HG03060 (cell line): ENCODE results near the gene OR9Q1.
"Not testable (repeated sequence)": the region's sequence is repeated elsewhere in the genome, so short reads cannot be mapped to it uniquely, and the experiment has no call there.

Source experiments
- ATAC-seq: cut with Tn5 transposase; IDR thresholded peaks from one replicate; pipeline ENCODE4 v1.9.1; 2021; ENCODE audit warnings: low read depth, moderate number of reproducible peaks; ENCODE audit not compliant: unreplicated experiment

The OR9Q1 gene

GRCh38 chr11:58133309-58134076 lies 109.8 kb downstream of the OR9Q1 start:
- ATAC-seq: no peak

GRCh38 chr11:58134151-58134550 lies 110.5 kb downstream of the OR9Q1 start:
- ATAC-seq: no peak

DNA sequence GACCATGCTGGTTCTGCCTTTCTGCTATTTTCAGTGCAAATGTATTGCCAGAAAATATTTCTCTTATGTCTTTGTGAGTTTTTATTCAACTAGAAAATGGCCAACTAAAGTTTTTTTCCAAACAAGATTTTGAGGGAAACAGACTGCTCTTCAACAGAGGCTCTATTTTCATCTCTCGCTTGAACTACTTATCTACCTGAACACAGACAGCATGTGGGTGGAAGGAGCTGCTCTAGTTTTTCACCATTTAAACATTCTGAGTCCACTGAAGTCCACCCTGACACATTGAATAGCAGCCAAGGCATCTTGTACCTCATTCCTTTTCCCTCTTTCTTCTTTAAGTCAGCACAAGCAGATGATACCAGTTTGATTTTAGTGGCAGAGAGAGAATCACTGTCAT lies 111.5 kb downstream of the OR9Q1 start:
- ATAC-seq: no peak

GRCh38 chr11:58142761-58143160 lies 119.1 kb downstream of the OR9Q1 start:
- ATAC-seq: no peak

GRCh38 chr11:58152781-58153180 lies 129.1 kb downstream of the OR9Q1 start:
- ATAC-seq: no peak

DNA sequence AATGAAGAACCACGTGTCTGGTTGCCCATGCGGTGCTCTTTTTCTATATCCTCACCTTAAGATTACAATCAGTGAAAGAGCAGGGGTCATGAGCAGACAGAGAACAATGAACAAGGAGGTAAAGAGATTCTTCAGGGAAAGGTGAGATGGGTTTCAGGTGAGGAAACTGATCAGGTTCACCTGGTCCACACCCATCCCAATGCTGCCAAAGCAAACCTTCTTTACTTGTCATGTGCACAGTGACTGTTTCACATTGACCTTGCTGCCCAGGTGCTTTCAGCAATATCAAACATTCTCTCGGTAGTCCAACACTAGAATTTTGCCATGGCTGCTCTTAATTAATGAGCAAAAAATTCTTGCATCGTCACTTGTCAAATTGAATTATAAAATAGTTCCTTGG lies 140.7 kb downstream of the OR9Q1 start:
- no peak for ATAC-seq

- ATAC-seq: no peak
Measured at GRCh38 chr11:58164990-58165389, 141.3 kb downstream of the OR9Q1 start.

GRCh38 chr11:58165504-58166106 lies 141.9 kb downstream of the OR9Q1 start:
- no peak for ATAC-seq

GRCh38 chr11:58177409-58178054 lies 153.9 kb downstream of the OR9Q1 start:
- ATAC-seq: no peak

GRCh38 chr11:58178444-58178843 lies 154.8 kb downstream of the OR9Q1 start:
- ATAC-seq: no peak

- ATAC-seq: no peak
Measured at GRCh38 chr11:58179648-58180047, 156.0 kb downstream of the OR9Q1 start.

GRCh38 chr11:58186938-58187337 lies 163.3 kb downstream of the OR9Q1 start:
- no peak for ATAC-seq

DNA sequence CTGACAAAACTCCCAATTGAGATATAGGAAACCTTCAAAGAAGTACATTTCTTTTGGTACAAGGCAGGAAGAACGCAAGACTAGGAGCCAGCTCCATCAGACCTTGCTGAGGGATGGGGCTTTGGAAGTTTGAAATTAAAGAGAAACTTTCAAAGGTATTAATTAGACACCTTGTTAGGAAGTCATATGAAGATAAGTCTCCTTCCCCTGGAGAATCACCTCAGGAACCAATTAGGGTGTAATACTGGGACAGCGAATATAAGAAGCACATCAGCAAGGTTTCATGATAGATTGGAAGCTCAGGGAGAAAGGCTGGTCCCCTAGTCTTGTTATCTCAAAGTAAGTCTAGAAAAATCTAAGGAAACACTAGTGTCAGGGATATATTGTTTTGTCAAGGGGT lies 165.1 kb downstream of the OR9Q1 start, which contains the start of gene OR9Q2:
Gene OR9Q2, plus strand, starts transcription at position 301 of the 400 bp plus-strand sequence. CDS start 1,421 bp downstream, outside the sequence.
- ATAC-seq: no peak

- ATAC-seq: no peak
Measured at GRCh38 chr11:58192229-58192628, 168.5 kb downstream of the OR9Q1 start.

DNA sequence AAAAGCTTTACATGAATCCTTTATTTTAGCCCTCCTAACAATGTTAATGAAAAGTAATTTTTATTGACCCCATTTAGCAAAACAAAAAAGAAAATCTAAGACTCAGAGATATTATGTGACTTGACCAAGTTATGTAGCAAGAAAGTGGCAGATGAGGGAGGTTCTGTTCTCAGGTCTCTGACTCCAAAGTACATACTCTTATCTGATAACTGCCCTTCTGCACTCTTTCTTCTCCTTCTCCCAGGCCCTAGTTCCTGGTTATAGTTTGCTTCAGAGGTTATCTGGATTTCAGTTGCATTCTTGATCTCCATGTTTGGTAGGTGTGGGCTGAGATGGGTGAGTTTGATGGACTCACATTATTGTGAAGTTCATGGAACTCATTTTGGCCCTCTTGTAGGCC lies 169.7 kb downstream of the OR9Q1 start:
- ATAC-seq: no peak

DNA sequence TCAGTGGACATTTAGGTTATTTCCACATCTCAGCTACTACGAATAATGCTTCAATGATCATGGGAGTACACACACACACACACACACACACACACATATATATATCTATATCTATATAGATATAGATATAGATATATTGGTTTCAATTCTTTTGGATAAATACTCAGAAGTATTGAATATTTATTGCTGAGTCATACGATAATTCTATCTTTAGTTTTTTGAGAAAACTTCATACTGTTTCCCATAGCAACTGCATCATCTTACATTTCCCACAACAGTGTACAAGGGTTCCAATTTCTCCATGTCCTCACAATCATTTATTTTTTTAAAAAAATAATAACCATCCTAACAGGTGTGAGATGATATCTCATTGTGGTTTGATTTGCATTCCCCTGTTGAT lies 172.3 kb downstream of the OR9Q1 start:
- ATAC-seq: no peak

DNA sequence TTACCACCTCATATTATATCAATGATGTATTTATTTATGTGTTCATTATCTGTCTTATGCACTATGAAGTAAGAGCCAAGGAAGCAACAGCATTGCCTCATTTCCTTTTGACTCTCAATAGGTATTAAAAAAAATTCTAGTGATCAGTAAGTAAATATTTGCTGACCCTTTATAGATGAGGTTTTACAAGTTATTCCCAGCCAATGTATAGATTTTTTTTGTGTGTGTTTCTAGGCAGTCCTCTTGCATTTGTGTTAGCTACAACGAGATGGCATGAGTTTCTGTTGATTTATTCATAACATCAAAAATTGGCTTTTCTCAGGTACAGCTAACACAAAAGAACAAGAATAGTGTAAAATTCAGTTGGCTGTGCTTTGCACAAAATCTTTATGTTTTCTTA lies 175.6 kb downstream of the OR9Q1 start:
- ATAC-seq: no peak

DNA sequence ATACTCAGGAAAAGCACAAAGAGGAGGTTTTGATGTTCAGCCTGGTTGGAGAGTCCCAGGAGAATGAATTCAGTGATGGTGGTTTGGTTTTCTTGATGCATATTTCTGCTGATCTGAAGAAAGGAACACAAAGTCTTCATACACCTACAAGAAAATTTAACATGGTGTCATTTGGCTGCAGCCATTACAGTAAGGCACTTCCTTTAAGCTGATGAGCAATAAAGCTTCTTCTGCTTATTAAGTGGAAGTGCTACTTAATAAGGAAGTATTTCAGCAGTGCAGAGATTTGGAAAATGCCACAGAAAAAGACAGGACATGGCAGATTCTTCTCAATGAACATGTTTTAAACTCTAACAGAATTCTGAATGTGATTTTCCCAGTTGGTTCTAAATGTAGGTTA lies 180.4 kb downstream of the OR9Q1 start, which contains the start of gene OR1S2:
Gene OR1S2, minus strand, starts transcription at position 101 of the 400 bp plus-strand sequence. Its CDS starts 0 bp downstream, at position 101.
- ATAC-seq: no peak

DNA sequence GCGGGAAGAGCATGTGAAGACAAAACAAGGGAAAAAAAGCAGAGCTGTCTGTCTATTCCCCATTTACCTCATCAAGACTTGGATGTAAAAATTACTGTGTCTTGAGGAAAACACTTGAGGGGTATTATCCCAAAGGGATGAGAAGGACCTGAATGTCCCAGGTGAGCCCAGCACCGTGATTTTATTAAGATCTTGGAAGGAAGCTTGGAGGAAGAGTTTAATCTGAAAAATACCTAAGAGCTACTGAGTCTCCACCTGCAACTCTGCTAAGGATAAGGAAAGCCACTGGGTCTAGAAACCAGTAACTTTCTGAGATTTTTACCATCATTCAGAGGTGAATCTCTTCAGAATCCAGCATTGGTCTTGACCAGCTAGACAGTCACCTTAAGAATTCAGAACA lies 188.7 kb downstream of the OR9Q1 start, which contains the start of gene OR1S1:
Gene OR1S1, plus strand, starts transcription at position 301 of the 400 bp plus-strand sequence.
- ATAC-seq: not testable (repeated sequence)

DNA sequence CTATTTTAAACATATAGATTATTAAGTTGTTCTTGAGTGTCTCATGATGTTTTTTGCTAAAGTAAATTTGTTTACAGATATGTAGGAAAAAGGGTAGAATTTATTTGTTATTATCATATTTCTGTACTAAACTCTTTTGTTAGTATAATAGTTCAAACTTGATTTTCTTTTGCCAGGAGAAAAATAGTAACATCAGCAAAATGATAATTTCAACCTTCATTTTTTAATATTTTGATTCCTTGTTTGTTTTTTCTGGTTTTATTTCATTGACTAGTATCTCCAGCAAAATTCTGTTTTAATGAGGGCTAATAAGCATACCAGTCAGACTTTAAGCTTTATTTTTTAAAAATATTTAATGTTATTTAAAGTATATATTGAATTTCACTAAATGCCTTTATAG lies 192.8 kb downstream of the OR9Q1 start:
- no peak for ATAC-seq

GRCh38 chr11:58222721-58223120 lies 199.0 kb downstream of the OR9Q1 start:
- no peak for ATAC-seq
